ENCODE data around the gene DENND4B.

The DENND4B gene

GRCh38 chr1:153888533-153888932 lies 58.0 kb downstream of the DENND4B start:
- DNase-seq (ENCODE audit: low read depth in 2 of 2, low spot score in 1 of 2): no peak

DNA sequence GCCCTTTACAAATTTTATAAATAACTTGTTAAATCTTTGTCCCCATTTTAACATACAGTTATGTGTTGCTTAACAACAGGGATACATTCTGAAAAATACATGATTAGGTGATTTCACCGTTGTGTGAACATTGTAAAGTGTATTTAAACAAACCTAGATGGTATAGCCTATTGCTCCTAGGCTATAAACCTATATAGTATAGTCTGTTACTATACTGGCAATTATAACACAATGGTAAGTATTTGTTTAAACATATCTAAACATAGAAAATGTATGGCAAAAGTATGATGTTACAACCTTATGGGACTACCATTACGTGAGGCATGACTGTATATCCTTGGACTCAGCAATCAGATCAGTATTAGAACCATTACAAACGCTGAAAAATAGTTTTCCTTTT lies 60.4 kb downstream of the DENND4B start:
- no peak for DNase-seq (ENCODE audit: low read depth in 2 of 2, low spot score in 1 of 2)

- no peak for DNase-seq (ENCODE audit: low read depth in 2 of 2, low spot score in 1 of 2)
Measured at GRCh38 chr1:153883223-153883622, 63.3 kb downstream of the DENND4B start.

GRCh38 chr1:153882296-153882912 lies 64.1 kb downstream of the DENND4B start:
- DNase-seq (ENCODE audit: low read depth in 2 of 2, low spot score in 1 of 2): no peak

- no peak for DNase-seq (ENCODE audit: low read depth in 2 of 2, low spot score in 1 of 2)
Measured at GRCh38 chr1:153881751-153882150, 64.8 kb downstream of the DENND4B start.

DNA sequence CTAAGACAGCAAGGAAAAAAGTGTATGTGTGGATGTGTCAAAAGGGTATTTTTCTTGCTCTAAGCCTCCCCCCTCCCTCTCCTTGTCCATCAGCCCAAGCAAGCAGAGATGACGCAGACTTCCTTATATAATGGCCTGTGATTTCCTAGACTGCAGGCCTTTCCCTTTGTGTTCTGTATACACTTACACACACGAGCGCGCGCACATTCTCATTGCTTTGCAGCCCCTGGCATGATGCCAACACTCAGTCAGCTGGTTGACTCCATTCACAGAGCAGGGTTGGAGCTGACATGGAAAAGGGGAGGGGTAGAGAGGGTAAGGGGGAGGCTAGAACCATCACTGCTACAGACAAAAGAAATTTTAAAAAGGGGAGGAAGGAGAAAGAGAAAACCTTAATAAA lies 65.6 kb downstream of the DENND4B start:
- DNase-seq (ENCODE audit: low read depth in 2 of 2, low spot score in 1 of 2): no peak

- DNase-seq (ENCODE audit: low read depth in 2 of 2, low spot score in 1 of 2): no peak
Measured at GRCh38 chr1:153880024-153880423, 66.5 kb downstream of the DENND4B start.
